Measurements from ENCODE around the gene ALDH3A2. TPM values are rescaled to one million over a fixed set of nuclear protein-coding genes. Genes with fewer than 3 reads are reported as not detected.

Gene ALDH3A2
- total RNA-seq, result 74.2 and 74.6 TPM in 2 replicates

GRCh38 chr17:19648475-19649273 is at the start of gene ALDH3A2:
TSS of gene ALDH3A2 (plus strand) at chr17:19648751. CDS start at chr17:19648972, 221 bp downstream.

DNA sequence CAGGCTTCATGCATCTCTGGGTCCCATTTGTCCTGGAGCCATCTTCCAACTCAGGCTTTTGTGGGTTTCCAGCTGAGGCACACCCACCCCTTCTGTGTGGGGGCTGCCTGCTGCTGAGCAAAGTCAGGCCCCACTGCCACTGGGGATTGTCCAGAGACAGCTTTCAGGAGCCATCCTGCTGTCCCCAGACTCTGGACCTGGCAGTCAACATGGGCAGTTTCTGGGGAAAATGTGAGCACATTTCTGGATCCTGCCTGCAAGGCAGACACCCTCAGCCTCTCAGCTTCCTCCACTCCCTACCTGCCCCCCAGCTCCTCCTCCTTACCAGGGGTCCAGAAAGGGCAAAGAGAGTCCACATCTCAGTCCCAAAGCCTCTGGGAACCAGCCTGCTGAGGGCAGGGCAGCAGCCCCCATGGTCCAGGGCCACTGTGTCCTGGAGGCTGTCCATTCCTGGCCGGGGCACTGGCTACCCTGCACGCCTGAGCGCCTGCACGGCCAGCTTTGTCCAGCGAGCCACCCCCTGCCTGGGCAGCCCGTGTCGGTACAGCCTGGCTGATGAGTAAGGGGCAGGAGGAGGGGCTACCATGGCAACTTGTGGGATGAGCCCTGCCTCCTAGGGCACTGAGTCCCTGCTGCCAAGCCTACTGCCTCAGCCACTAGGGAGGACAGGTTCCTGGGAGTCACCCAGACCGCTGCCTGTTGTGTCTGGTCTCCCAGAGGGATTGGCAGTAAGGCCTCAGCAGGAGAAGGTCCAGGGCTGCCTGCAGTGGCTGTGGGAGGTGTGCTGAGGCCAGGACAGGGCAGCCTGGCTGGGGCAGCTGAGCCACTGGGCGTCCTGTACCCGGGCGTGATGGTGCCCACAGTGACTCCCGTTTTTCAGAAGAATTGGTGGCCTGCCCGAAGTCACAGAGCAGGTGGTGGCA is 67.8 kb downstream of the ALDH3A2 start, which contains the start of gene SLC47A2:
Gene SLC47A2 (minus strand): TSS at position 477 of the 923 bp plus-strand sequence. CDS start 29 bp downstream, at position 448.

Other genes with a start within 250 kb of the ALDH3A2 start
- gene RNF112, start 237.5 kb upstream of the ALDH3A2 start, total RNA-seq, result 0.42 and 1.0 TPM in 2 replicates
- 1.3 and 5.2 TPM in 2 replicates for gene SLC47A1, start 114.9 kb upstream of the ALDH3A2 start, total RNA-seq
- 0.23 TPM in 1 of 2 replicates, not detected in the other for gene SLC47A2, start 67.8 kb downstream of the ALDH3A2 start, total RNA-seq
- gene ALDH3A1, start 99.5 kb downstream of the ALDH3A2 start, total RNA-seq, result 1.6 and 1.9 TPM in 2 replicates
- gene ULK2, start 219.2 kb downstream of the ALDH3A2 start, total RNA-seq, result 9.3 and 16.6 TPM in 2 replicates